ENCODE measurements around the gene HOXD11. TPM values are rescaled to one million over a fixed set of nuclear protein-coding genes. Genes with fewer than 3 reads are reported as not detected.

HOXD11 gene
- total and polyA plus RNA-seq, 2 of the 4 experiments (the other 2 are of a cell fraction): not detected

GRCh38 chr2:176139661-176140512, 32.8 kb downstream of the HOXD11 start:
- H3K27ac ChIP-seq (ENCODE audit: insufficient read depth, low read length): no peak overlapping the region
- no peak overlapping the region for H3K18ac ChIP-seq (ENCODE audit: low read depth, low read length)
- H2AK5ac ChIP-seq (ENCODE audit: low read depth, low read length): no peak overlapping the region
- no peak overlapping the region for H3K9ac ChIP-seq (ENCODE audit: low read depth, low read length)
- H2BK15ac ChIP-seq (ENCODE audit: low read depth, low read length): no peak overlapping the region
- BruUV-seq (replicated peaks): no TSS peak
- no peak overlapping the region for H3K4ac ChIP-seq (ENCODE audit: low read depth, low read length)
- no peak overlapping the region for H2BK20ac ChIP-seq (ENCODE audit: low read depth, low read length)
- no peak overlapping the region for H4K91ac ChIP-seq (ENCODE audit: insufficient read depth, low read depth, low read length)
- ChIA-PET POLR2A (ENCODE audit: unreplicated experiment) (no interaction called here), CTCF (interaction anchor here (0.5 to 2.5 kb wide), 23 partner anchors 8 to 1199 kb away, joined by 3 to 24 read pairs (median 4); no protein-coding TSS in a partner anchor)
- no peak overlapping the region for H2BK120ac ChIP-seq (ENCODE audit: low read depth, low read length)
- H3K27me3 ChIP-seq (ENCODE audit: control insufficient read depth, insufficient read depth, low read length): peaks cover 74% of the 10 kb centered on the region
- no peak overlapping the region for H4K8ac ChIP-seq (ENCODE audit: low read depth in 2 of 2, low read length in 2 of 2)
- no peak overlapping the region for H3K23ac ChIP-seq (ENCODE audit: low read depth, low read length)
- ATAC-seq (ENCODE audit: low read depth) (no peak), DNase-seq (no peak)
- H3K9me3 ChIP-seq (ENCODE audit: control insufficient read depth, insufficient read depth, low read length): peaks cover 3% of the 10 kb centered on the region
- no peaks in the 10 kb centered on the region for H3K4me1 ChIP-seq (ENCODE audit: control insufficient read depth, insufficient read depth, low read length)
- no peak overlapping the region for H3K56ac ChIP-seq (ENCODE audit: extremely low read depth, insufficient read depth, low read length)
- H4K20me1 ChIP-seq (ENCODE audit: insufficient read depth, low read length): no peaks in the 10 kb centered on the region
- dilution Hi-C loops (cut with HindIII; ENCODE audit: low sequenced_read_pairs, unreplicated experiment) (no loop called here), in situ Hi-C loops (cut with MboI; ENCODE audit: low sequenced_read_pairs) (loop anchor here (5.0 kb wide), 1 partner anchor 412 kb away; no protein-coding TSS in a partner anchor), intact Hi-C loops (cut with micrococcal nuclease) (loop anchor here (1.0 to 2.0 kb wide), 4 partner anchors 315 to 675 kb away; no protein-coding TSS in a partner anchor)
- H3K14ac ChIP-seq (replicated peaks; ENCODE audit: low read depth, low read length): no peak overlapping the region
- H3K36me3 ChIP-seq (ENCODE audit: control insufficient read depth, insufficient read depth, low read length): no peaks in the 10 kb centered on the region
- peak overlapping the region; percentile 88 for H2AFZ ChIP-seq (replicated peaks; ENCODE audit: low read length, poor library complexity)
- peak overlapping the region; percentile 79 for H3K4me2 ChIP-seq (ENCODE audit: low read depth, low read length)
- H3K4me3 ChIP-seq (ENCODE audit: insufficient read depth, low read depth, low read length): peak overlapping the region; percentile 50
- H2BK5ac ChIP-seq (ENCODE audit: low read depth, low read length, poor library complexity, severe bottlenecking): no peak overlapping the region
- no peak overlapping the region for H2AK9ac ChIP-seq (replicated peaks; ENCODE audit: low read depth, low read length, poor library complexity)
- WGBS, 2 experiments (ENCODE audit: extremely low coverage in 2 of 2, insufficient read length in 1 of 2): no CpG with 5 or more reads among the region's 41 CpGs
- H3K9me1 ChIP-seq (ENCODE audit: insufficient read depth, low read length): no peaks in the 10 kb centered on the region
- H3K79me1 ChIP-seq (ENCODE audit: low read depth in 1 of 2, low read length in 2 of 2): no peaks in the 10 kb centered on the region
- no peak overlapping the region for H4K5ac ChIP-seq (ENCODE audit: low read depth, low read length)
- TF ChIP-seq RFX5 (IDR thresholded peaks at IDR 0.05; ENCODE audit: low read depth, low read length) (no peak), RAD21 (IDR thresholded peaks at IDR 0.05; ENCODE audit: low read length) (no peak), POLR2A (IDR thresholded peaks at IDR 0.05; ENCODE audit: low read depth, low read length) (no peak), MAZ (IDR thresholded peaks at IDR 0.05; ENCODE audit: borderline replicate concordance, low read depth, low read length) (no peak), FOS (IDR thresholded peaks at IDR 0.05; ENCODE audit: low read depth, low read length) (no peak), RCOR1 (IDR thresholded peaks at IDR 0.05; ENCODE audit: insufficient replicate concordance, low read length) (no peak), CEBPB (IDR thresholded peaks at IDR 0.05; ENCODE audit: low read depth, low read length) (no peak), USF2 (IDR thresholded peaks at IDR 0.05; ENCODE audit: low read depth, low read length) (no peak), MAFK (IDR thresholded peaks at IDR 0.05; ENCODE audit: low read depth, low read length) (no peak), SMC3 (IDR thresholded peaks at IDR 0.05; ENCODE audit: low read depth, low read length) (no peak), ELK1 (IDR thresholded peaks at IDR 0.05; ENCODE audit: borderline replicate concordance, low read depth, low read length) (no peak), NFE2L2 (IDR thresholded peaks at IDR 0.05; ENCODE audit: low read depth, low read length) (no peak), BHLHE40 (IDR thresholded peaks at IDR 0.05; ENCODE audit: low read depth, low read length) (no peak), MXI1 (IDR thresholded peaks at IDR 0.05; ENCODE audit: borderline replicate concordance, low read depth, low read length) (no peak), CHD1 (IDR thresholded peaks at IDR 0.05; ENCODE audit: low read depth, low read length) (no peak)
